Kidney epithelial cell (primary cell): ENCODE data around the gene GPR156. TPM values are rescaled to one million over a fixed set of nuclear protein-coding genes. Genes with fewer than 3 reads are reported as not detected.
A peak's percentile ranks its signal among the peaks of the same experiment; 100 is the strongest.

ENCODE experiments used
- DNase-seq: peaks from one replicate; pipeline ENCODE4 v3.0.0-alpha.2; 2010; ENCODE audit warnings: low read depth
- H3K27me3 ChIP-seq: 2 replicates; pipeline ENCODE4 v1.6.0; 2011; ENCODE audit warnings: low read length; ENCODE audit not compliant: control insufficient read depth, insufficient read depth
- H3K36me3 ChIP-seq: 2 replicates; pipeline ENCODE4 v1.5.1; 2011; ENCODE audit warnings: low read length; ENCODE audit not compliant: control insufficient read depth, insufficient read depth
- H3K4me3 ChIP-seq: 2 replicates; pipeline ENCODE4 v1.5.1; 2011; ENCODE audit warnings: low read depth, mild to moderate bottlenecking, control low read depth, low read length
- total RNA-seq: library from RNA; depleted of rRNA; stranded (reverse); fragments of >200 nt; gene quantifications from 2 replicates; pipeline ENCODE4 v1.2.3, GENCODE V29; 2015
- TF ChIP-seq, protein P1 (sequence below): IDR thresholded peaks from 2 replicates; pipeline ENCODE4 v1.5.1; 2011; ENCODE audit warnings: mild to moderate bottlenecking, moderate library complexity, low read length, control low read depth, inconsistent platforms; ENCODE audit not compliant: insufficient read depth, poor library complexity, severe bottlenecking

GPR156 gene
- total RNA-seq, 1 donor from 2014 or later: 0.63 TPM

DNA sequence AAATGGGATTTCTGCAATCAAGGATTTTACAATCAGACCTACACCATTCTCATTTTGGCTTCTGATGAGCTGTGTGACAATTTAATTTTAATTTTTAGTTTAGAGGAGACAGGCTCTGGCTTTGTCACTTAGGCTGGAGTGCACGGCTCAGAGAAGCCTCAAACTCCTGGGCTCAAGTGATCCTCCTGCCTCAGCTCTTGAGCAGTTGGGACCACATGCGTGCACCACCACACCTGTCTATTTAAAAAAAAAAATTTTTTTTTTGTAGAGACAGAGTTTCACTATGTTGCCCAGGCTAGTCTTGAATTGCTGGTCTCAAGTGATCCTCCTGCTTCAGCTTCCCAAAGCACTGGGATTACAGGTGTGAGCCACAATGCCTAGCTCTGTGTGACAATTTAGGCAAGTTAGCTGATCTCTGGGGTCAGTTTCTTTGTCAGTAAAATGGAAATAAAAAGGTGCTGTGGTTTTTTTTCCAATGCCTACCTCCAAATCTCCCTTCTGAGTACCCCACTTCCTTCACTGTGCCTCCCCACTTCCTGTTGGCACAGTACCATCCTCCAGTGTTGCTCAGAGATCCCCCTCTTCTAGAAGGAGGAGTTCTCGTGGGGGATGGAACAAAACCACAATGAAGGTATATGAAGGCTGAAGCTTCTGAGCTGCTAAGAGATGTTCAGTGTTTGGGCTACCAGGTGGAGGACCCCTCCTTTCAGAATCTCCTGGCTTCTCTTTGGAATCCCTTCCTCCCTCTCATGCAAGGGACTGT lies 136.7 kb downstream of the GPR156 start:
- TF ChIP-seq, protein P1, sequence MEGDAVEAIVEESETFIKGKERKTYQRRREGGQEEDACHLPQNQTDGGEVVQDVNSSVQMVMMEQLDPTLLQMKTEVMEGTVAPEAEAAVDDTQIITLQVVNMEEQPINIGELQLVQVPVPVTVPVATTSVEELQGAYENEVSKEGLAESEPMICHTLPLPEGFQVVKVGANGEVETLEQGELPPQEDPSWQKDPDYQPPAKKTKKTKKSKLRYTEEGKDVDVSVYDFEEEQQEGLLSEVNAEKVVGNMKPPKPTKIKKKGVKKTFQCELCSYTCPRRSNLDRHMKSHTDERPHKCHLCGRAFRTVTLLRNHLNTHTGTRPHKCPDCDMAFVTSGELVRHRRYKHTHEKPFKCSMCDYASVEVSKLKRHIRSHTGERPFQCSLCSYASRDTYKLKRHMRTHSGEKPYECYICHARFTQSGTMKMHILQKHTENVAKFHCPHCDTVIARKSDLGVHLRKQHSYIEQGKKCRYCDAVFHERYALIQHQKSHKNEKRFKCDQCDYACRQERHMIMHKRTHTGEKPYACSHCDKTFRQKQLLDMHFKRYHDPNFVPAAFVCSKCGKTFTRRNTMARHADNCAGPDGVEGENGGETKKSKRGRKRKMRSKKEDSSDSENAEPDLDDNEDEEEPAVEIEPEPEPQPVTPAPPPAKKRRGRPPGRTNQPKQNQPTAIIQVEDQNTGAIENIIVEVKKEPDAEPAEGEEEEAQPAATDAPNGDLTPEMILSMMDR: no peak
- DNase-seq: no peak
- no peaks in the 10 kb centered on the region for H3K27me3 ChIP-seq
- no peaks in the 10 kb centered on the region for H3K36me3 ChIP-seq
- H3K4me3 ChIP-seq: no peak overlapping the region

DNA sequence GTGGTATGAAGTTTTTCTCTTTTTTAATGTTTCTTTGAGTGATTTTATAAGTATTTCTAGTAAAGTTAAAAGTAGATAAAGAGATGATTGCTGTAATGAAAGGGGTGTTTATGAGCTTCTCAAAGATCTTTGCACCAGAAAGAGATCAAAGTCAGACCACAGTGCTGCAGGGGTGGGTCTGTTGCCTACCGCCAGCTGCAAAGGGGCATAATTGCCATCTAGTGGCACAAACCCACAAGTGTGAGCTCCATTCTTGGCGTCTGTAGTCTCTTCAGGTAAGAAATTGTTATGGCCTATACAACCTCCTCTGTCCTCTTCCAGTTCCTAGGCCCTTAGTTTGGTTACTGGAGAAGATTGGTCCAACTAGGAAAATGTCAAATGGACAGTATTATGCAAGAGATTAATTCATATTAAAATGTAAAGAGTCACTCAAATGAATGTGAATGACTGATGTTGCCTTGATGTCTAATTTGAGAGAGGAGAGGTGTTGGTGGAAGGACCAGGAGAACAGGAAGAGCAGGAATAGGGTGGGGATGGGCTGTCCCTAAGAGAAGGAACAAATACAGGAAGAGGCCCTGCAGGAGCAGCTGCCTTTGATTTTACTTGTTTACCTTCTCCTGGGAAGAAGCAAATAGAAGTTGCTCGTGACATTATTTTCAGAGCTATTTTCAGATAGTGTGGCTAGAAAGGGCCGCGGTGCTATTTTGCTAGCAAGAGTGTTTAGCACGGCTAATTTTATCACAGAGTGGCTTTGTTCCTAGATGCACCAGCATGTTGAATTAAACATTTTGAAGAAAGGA lies 137.8 kb downstream of the GPR156 start:
- TF ChIP-seq, protein P1: no peak
- no peak for DNase-seq
- H3K4me3 ChIP-seq: no peak overlapping the region

DNA sequence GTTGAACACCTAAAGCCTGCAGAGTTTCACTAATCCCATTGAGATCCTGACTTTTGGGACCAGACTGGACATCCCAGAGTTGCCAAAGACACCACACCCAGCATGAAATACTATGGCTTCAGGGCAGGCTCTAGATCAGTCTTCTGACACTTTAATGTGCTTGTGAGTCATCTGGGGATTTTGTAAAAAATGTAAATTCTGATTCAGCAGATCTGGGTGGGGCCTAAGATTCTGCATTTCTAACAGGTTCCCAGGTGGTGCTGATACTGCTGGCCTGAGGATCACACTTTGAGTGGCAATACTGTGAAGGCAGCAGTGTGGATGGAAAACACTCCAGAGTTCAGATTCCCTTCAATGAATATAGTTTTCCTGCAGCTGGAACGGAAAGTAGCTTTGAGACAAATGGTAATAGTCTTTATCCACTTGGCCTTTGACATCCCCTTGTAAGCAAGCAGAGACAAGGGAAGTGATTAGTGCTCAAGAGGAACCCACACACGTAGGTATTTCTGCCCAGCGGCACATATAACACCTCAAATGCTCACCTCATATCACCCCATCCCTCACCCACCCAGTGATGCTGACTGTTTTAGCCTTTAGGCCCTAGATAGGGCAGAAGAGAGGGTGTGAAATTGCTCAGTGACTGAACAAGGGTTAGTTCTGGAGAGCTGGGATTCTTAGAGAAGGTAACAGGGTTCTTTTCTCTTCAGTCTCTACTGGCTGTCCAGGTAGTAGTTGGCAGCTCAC lies 139.3 kb downstream of the GPR156 start:
- no peak for DNase-seq
- Histone ChIP-seq H3K4me3 (no peak overlapping the region), H3K27me3 (no peaks in the 10 kb centered on the region), H3K36me3 (no peaks in the 10 kb centered on the region)
- TF ChIP-seq, protein P1: no peak

More for the DNA sequence above, 137.8 kb downstream of the GPR156 start:
- Histone ChIP-seq H3K27me3 (no peaks in the 10 kb centered on the region), H3K36me3 (no peaks in the 10 kb centered on the region)

DNA sequence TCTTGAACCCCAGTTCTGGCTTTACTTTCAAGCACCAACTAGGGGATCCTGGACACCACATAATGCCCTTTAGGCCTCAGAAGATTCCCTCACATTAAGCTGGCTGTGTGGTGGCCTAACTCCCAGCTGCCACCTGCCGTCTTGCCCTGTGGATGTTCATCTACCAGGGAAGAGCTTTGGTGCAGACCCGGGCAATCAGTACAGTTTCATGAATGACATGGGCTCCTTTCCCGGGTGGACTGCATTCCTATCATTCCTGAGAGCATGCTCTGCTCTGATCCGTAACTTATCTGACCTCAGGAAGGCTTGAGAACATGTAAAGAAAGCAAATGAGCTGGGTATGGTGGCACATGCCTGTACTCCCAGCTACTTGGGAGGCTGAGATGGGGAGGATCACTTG lies 140.8 kb downstream of the GPR156 start:
- H3K4me3 ChIP-seq: no peak overlapping the region
- peak; percentile 71 for DNase-seq
- TF ChIP-seq, protein P1: peak; percentile 34
- no peaks in the 10 kb centered on the region for H3K36me3 ChIP-seq
- no peaks in the 10 kb centered on the region for H3K27me3 ChIP-seq

- TF ChIP-seq, protein P1: no peak
- Histone ChIP-seq H3K27me3 (no peaks in the 10 kb centered on the region), H3K4me3 (no peak overlapping the region), H3K36me3 (no peaks in the 10 kb centered on the region)
- DNase-seq: no peak
Observed at GRCh38 chr3:120143676-120144075, 141.3 kb downstream of the GPR156 start.
